ENCODE data around the gene KIF2A. TPM values are rescaled to one million over a fixed set of nuclear protein-coding genes. Genes with fewer than 3 reads are reported as not detected.

KIF2A gene
- total RNA-seq, 1 donor from 2014 or later = 58.5 TPM

GRCh38 chr5:62310426-62311143 is 4.6 kb downstream of the KIF2A start:
- peaks cover 41% of the 10 kb centered on the region for H3K4me1 Mint-ChIP-seq (ENCODE audit: unreplicated experiment)
- H3K4me3 Mint-ChIP-seq = peak overlapping the region; percentile 23
- TF ChIP-seq CTCF (conservative IDR thresholded peaks at IDR 0.05) = no peak

GRCh38 chr5:62312036-62312435 is 6.0 kb downstream of the KIF2A start:
- H3K9me3 Mint-ChIP-seq = no peaks in the 10 kb centered on the region
- no peaks in the 10 kb centered on the region for H3K27me3 Mint-ChIP-seq
- no peak for TF ChIP-seq CTCF (conservative IDR thresholded peaks at IDR 0.05)
- no peak for DNase-seq (ENCODE audit: extremely low spot score, unreplicated experiment)
- peaks cover 20% of the 10 kb centered on the region for H3K36me3 Mint-ChIP-seq
- no peak overlapping the region for H3K27ac Mint-ChIP-seq
- no peak overlapping the region for H3K4me3 Mint-ChIP-seq
- H3K4me1 Mint-ChIP-seq (ENCODE audit: unreplicated experiment) = peaks cover 40% of the 10 kb centered on the region

More at GRCh38 chr5:62310426-62311143, 4.6 kb downstream of the KIF2A start:
- peak overlapping the region; percentile 48 for H3K27ac Mint-ChIP-seq
- no peak for DNase-seq (ENCODE audit: extremely low spot score, unreplicated experiment)
- peaks cover 17% of the 10 kb centered on the region for H3K36me3 Mint-ChIP-seq
- H3K9me3 Mint-ChIP-seq = no peaks in the 10 kb centered on the region
- H3K27me3 Mint-ChIP-seq = no peaks in the 10 kb centered on the region

- DNase-seq (ENCODE audit: extremely low spot score, unreplicated experiment) = no peak
- TF ChIP-seq CTCF (conservative IDR thresholded peaks at IDR 0.05) = no peak
- H3K36me3 Mint-ChIP-seq = peaks cover 20% of the 10 kb centered on the region
- H3K4me1 Mint-ChIP-seq (ENCODE audit: unreplicated experiment) = peaks cover 36% of the 10 kb centered on the region
- H3K4me3 Mint-ChIP-seq = no peak overlapping the region
- no peaks in the 10 kb centered on the region for H3K9me3 Mint-ChIP-seq
- peak overlapping the region; percentile 10 for H3K27ac Mint-ChIP-seq
- H3K27me3 Mint-ChIP-seq = no peaks in the 10 kb centered on the region
Observed at GRCh38 chr5:62312674-62313073, 6.7 kb downstream of the KIF2A start.

- TF ChIP-seq CTCF (conservative IDR thresholded peaks at IDR 0.05) = no peak
- Mint-ChIP-seq H3K4me3 (no peak overlapping the region), H3K27me3 (no peaks in the 10 kb centered on the region)
Observed at GRCh38 chr5:62314213-62314830, 8.3 kb downstream of the KIF2A start.

GRCh38 chr5:62315376-62316175 is 9.6 kb downstream of the KIF2A start:
- Mint-ChIP-seq H3K9me3 (no peaks in the 10 kb centered on the region), H3K27ac (no peak overlapping the region)

More at GRCh38 chr5:62314213-62314830, 8.3 kb downstream of the KIF2A start:
- Mint-ChIP-seq H3K4me1 (ENCODE audit: unreplicated experiment) (peaks cover 45% of the 10 kb centered on the region), H3K36me3 (peaks cover 12% of the 10 kb centered on the region), H3K9me3 (no peaks in the 10 kb centered on the region), H3K27ac (no peak overlapping the region)
- DNase-seq (ENCODE audit: extremely low spot score, unreplicated experiment) = no peak

More at GRCh38 chr5:62315376-62316175, 9.6 kb downstream of the KIF2A start:
- Mint-ChIP-seq H3K36me3 (peaks cover 5% of the 10 kb centered on the region), H3K4me1 (ENCODE audit: unreplicated experiment) (peaks cover 40% of the 10 kb centered on the region), H3K4me3 (no peak overlapping the region), H3K27me3 (no peaks in the 10 kb centered on the region)
- TF ChIP-seq CTCF (conservative IDR thresholded peaks at IDR 0.05) = no peak
- DNase-seq (ENCODE audit: extremely low spot score, unreplicated experiment) = no peak

Measured in type B pancreatic cell (in vitro differentiated cells).